HepG2 (cell line): ENCODE measurements around the gene ADAMTS12.

Experiments
- CCAR2 ChIP-seq: fragments of 200-400 bp; formaldehyde crosslinking; optimal IDR thresholded peaks from 2 replicates; pipeline ENCODE3; 2018; ENCODE audit warnings: low read depth, mild to moderate bottlenecking, low read length, moderate library complexity
- CTCF ChIP-seq: sonication (generic); formaldehyde crosslinking; IDR thresholded peaks from 2 replicates; pipeline ENCODE4 v1.5.0; 2020; ENCODE audit warnings: mild to moderate bottlenecking, missing genetic modification reagents, moderate library complexity
- DPF2 ChIP-seq: sonication (generic); formaldehyde crosslinking; IDR thresholded peaks from 2 replicates; pipeline ENCODE4 v1.4.0; 2020; ENCODE audit warnings: mild to moderate bottlenecking, low read depth, missing genetic modification reagents, borderline replicate concordance
- ETS1 ChIP-seq: sonication (generic); formaldehyde crosslinking; IDR thresholded peaks from 2 replicates; pipeline ENCODE4 v1.4.0; 2020; ENCODE audit warnings: missing genetic modification reagents
- FOXK2 ChIP-seq: fragments of 450-650 bp; IDR thresholded peaks from 2 replicates; pipeline ENCODE4 v1.6.1; 2016
- NFYB ChIP-seq: sonication (generic); formaldehyde crosslinking; IDR thresholded peaks from 2 replicates; pipeline ENCODE4 v1.4.0; 2020; ENCODE audit warnings: missing genetic modification reagents
- POLR2A ChIP-seq, 2 experiments: IDR thresholded peaks; 2 replicates each; pipeline ENCODE4 v1.6.1; 2011; ENCODE audit warnings: low read depth in 2 of 2, low read length in 2 of 2, mild to moderate bottlenecking in 1 of 2, moderate library complexity in 1 of 2; ENCODE audit not compliant: insufficient read depth in 1 of 2
- TEAD3 ChIP-seq: optimal IDR thresholded peaks from 2 replicates; pipeline ENCODE3; 2016; ENCODE audit warnings: borderline replicate concordance
- YY1 ChIP-seq: IDR thresholded peaks from 2 replicates; pipeline ENCODE4 v1.6.1; 2011; ENCODE audit warnings: low read length, low read depth, moderate library complexity, mild to moderate bottlenecking; ENCODE audit not compliant: insufficient read depth, insufficient replicate concordance
- ZNF841 ChIP-seq: sonication (generic); formaldehyde crosslinking; IDR thresholded peaks from 2 replicates; pipeline ENCODE4 v1.8.1; 2023; ENCODE audit warnings: missing genetic modification reagents, borderline replicate concordance

- TF ChIP-seq POLR2A (IDR thresholded peaks at IDR 0.05; ENCODE audit: insufficient read depth in 1 of 2, low read depth in 2 of 2, low read length in 2 of 2), result no peak
- TF ChIP-seq DPF2 (CRISPR knock-in tag), result no peak
- no peak for TF ChIP-seq ZNF841 (CRISPR knock-in tag)
- TF ChIP-seq CCAR2, result no peak
- TF ChIP-seq YY1, result no peak
- TF ChIP-seq NFYB, result no peak
- TF ChIP-seq CTCF, result no peak
- TF ChIP-seq TEAD3 (CRISPR knock-in tag), result no peak
- TF ChIP-seq ETS1, result no peak
- no peak for TF ChIP-seq FOXK2
Observed at GRCh38 chr5:33745101-33745770, 146.6 kb downstream of the ADAMTS12 start.
